GM15510 (cell line): ENCODE measurements around the gene USP49.

Experiments used
- POLR2A ChIP-seq: IDR thresholded peaks from 3 replicates; pipeline ENCODE4 v1.6.1; 2011; ENCODE audit warnings: borderline replicate concordance; ENCODE audit not compliant: insufficient read length; ENCODE audit errors: extremely low read depth

Gene USP49

GRCh38 chr6:41894366-41895299 lies 542 bp downstream of the USP49 start:
- TF ChIP-seq POLR2A, result no peak

GRCh38 chr6:41892921-41893564 lies 2.1 kb downstream of the USP49 start:
- no peak for TF ChIP-seq POLR2A

DNA sequence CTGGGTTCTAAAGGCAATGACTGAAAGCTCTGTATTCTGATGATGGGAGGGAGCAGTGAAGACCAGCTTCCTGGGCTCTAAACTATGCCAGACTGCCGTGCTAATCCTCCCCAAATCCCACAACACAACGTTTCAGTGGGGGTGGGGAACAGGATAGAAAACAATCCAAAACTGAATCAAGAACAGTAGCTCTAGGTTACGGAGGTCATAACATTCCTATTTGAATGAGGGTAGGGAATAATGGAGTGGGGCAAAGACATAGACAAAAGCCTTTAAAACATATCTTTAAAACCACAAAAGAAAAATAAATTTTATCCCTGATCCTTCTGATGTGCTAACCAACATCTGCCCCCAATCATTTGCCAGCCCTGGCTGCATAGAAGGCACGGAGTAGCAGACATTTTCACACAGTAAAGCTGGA lies 7.8 kb downstream of the USP49 start:
- no peak for TF ChIP-seq POLR2A

DNA sequence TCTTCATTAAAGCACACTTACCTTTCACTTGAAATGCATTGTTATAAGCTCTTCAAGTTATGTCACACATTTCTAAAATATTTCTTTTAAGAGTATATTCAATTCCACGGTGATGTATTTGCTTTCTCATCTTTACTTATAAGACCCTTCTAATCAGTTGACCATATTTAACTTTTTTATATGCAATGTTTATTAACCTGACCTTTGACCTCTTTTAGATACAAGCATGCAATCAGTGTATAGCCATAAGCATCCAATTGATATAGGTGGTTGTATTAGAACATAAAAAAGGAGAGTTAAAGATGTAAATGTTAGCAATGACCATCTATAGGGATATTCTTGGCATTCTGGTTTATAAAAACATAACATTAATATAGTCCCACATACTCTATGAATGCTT lies 9.2 kb downstream of the USP49 start:
- no peak for TF ChIP-seq POLR2A

DNA sequence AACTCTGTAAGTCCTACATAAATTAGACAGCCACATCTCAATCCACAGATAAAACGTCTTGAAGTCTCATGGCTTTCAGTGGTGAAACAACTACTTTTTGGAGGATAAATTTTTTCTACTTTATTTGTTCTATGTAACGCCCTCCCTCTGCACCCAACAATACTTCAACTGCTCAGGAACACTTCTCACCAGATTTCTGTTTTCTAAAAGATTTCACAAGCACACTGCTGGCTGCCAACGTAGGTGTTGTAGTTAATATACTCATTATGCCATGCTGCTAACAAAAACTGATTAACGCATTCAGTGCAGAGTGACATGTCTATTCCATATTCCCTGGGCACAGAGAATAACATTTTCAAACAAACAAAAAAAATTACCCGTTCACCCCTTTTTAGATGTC lies 10.2 kb downstream of the USP49 start:
- no peak for TF ChIP-seq POLR2A

DNA sequence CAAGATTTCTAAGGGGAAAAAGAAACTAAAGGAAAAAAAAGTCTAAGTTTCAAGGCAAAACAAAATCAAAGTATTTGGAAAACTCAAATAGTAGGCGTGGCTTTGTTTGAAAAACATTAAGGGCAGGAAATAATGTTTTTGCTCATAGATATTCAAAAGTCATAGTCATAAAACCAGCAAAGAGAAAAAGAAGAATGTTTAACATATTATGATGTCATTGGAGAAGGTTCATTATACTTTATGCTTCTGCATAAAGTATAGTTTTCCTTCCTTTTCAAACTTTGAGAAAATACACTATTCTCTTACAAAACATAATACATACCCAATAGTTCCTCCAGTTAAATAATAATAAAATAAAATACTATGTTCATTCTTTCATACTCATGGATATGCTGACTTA lies 13.7 kb downstream of the USP49 start:
- TF ChIP-seq POLR2A, result no peak

DNA sequence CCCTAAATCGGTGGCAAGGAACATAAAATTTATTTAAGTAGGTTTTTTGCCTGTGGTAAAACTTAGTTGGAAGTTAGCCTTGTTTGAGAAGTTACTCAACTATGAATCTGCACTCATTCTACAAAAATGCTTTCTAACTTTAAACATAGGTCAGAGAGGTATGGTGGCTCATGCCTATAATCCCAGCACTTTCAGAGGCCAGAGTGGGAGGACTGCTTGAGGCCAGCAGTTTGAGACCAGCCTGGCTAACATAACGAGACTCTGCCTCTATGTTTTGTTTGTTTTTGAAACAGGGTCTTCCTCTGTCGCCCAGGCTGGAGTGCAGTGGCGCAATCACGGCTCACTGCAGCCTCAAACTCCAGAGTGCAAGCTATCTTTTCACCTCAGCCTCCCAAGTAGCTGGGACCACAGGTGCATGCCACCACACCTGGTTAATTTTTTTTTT lies 16.2 kb downstream of the USP49 start:
- no peak for TF ChIP-seq POLR2A

GRCh38 chr6:41878246-41878645 lies 16.9 kb downstream of the USP49 start:
- no peak for TF ChIP-seq POLR2A

DNA sequence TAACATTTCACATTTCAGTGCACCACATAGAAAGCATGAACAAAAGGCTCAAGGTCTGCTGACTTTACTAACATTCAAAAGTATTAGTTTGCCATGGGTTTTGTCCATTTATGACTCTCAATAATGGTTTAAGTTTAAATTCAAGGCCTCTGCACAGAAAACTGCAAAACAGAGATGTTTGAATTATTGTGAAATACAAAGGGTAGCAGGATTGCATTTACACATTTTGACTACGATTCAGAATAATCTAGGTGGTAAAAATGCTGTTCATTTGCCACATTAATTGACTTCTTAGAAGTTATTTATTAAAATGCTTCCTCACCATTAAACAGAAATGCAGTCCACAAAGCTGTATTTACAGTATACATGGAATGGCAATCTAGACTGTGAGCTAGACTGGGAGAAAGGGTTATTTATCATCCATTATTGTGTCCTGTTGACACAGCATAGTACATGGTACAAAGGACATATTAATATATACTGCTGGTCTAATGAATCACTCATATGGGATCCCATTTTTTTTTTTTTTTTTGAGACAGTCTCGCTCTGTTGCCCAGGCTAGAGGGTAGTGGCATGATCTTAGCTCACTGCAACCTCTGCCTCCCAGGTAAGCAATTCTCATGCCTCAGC lies 18.0 kb downstream of the USP49 start:
- no peak for TF ChIP-seq POLR2A

DNA sequence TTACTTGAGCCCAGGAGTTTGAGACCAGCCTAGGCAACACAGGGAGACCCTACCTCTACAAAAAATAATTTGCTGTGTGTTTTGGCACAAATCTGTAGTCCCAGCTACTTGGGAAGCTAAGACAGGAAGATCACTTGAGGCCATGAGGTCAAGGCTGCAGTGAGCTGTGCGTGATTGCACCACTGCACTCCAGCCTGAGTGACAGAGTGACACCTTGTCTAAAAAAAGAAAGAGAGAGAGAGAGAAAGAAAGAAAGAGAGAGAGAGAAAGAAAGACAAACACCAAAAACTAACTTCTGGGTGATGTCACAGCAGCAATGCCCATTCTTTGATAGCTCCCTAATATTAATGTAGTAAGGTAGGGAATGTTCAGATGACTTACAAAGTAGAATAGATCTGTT lies 20.4 kb downstream of the USP49 start:
- no peak for TF ChIP-seq POLR2A

DNA sequence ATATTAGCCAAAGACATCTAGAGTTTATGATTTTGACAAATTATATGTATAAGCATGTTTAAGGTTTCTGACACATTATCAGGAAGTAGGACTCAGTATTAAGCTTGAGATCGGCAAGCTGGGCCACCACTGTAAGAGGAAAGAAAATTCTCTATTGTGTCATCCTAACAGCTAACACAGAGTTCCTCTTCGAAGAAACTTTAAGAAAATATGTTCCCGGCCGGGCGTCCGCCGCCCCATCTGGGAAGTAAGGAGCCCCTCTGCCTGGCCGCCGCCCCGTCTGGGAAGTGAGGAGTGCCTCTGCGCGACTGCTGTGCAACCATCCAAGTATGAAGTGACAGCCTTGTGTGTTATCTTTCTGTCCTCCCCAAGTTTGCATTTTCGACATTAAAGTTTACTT lies 23.0 kb downstream of the USP49 start:
- TF ChIP-seq POLR2A, result no peak

DNA sequence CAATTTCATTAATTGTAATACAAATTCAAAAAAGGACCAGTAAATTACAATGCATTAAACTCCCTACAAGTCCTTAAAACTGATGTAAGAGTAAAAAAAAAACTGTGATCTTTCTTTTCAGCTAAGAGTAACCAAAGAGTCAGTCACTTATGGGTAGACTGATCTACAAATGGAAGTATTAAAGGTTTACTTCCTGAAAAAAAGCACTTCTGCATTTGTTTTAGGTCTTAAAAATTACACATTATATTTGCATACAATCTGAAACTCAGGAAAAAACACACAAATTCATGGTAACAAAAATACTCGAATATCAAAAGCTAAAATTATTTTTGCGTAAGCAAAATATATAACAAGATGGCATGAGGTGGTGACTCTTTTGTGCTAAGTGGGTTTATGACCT lies 23.5 kb downstream of the USP49 start:
- no peak for TF ChIP-seq POLR2A

GRCh38 chr6:41859356-41859755 lies 35.8 kb downstream of the USP49 start:
- no peak for TF ChIP-seq POLR2A

GRCh38 chr6:41858703-41859102 lies 36.5 kb downstream of the USP49 start:
- TF ChIP-seq POLR2A, result no peak

GRCh38 chr6:41850861-41851260 lies 44.3 kb downstream of the USP49 start:
- TF ChIP-seq POLR2A, result no peak
